ENCODE measurements around the gene HOGA1.
"Not testable (repeated sequence)": the region's sequence is repeated elsewhere in the genome, so short reads cannot be mapped to it uniquely, and the experiment has no call there.

DNA sequence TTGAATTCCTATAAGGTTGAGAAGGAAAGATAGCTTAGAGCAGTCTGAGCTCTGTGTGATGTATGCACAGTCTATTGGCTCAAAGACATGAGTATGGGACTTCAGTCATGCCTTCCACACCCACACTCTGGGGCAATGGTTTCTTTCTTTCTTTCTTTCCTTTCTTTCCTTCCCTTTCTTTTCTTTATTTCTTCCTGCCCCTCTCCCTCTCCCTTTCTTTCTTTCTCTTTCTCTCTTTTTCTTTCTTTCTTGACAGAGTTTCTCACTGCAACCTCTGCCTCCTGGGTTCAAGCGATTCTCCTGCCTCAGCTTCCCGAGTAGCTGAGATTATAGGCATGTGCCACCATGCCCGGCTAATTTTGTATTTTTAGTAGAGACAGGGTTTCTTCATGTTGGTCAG is 54.9 kb downstream of the HOGA1 start:
- TF ChIP-seq EZH2 (IDR thresholded peaks at IDR 0.05); POLR2AphosphoS5 (IDR thresholded peaks at IDR 0.05; ENCODE audit: borderline replicate concordance, low read depth, low read length): not testable (repeated sequence)
